Occipital lobe (tissue), 3 donors: ENCODE data around the gene TRMT6. TPM values are rescaled to one million over a fixed set of nuclear protein-coding genes. Genes with fewer than 3 reads are reported as not detected.

Experiments
- DNase-seq: peaks from one replicate; lab custom pipeline; 2025; lab: John Stamatoyannopoulos, UW
- small RNA-seq: library from RNA; depleted of rRNA; stranded (forward); fragments of <200 nt; gene quantifications from one replicate; pipeline ENCODE3, GENCODE V24; 2014
- total RNA-seq: library from RNA; depleted of rRNA; stranded (reverse); fragments of >200 nt; gene quantifications from one replicate; pipeline ENCODE4 v1.2.3, GENCODE V29; 2014

TRMT6 gene
- total RNA-seq, 1 donor from 2014 or later = 5.8 TPM

DNA sequence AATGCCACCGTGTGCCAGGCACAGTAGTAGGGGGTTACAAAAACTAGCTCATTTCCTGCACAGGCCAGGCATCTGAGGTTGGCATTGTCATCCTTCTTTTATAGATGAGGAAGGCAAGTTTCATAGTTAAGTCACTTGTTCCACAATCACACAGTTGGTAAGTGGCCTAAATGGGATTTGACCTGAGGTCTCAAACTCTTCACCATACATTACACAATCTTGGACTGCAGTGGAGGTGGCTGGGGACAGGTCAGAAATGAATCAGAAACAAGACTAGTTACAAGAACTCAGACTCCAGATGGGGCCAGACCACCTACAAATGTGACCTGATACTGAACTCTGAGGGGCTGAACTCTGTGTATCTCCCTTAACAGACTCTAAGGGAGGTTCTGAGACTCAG lies 49.4 kb downstream of the TRMT6 start:
- DNase-seq = no peak

DNA sequence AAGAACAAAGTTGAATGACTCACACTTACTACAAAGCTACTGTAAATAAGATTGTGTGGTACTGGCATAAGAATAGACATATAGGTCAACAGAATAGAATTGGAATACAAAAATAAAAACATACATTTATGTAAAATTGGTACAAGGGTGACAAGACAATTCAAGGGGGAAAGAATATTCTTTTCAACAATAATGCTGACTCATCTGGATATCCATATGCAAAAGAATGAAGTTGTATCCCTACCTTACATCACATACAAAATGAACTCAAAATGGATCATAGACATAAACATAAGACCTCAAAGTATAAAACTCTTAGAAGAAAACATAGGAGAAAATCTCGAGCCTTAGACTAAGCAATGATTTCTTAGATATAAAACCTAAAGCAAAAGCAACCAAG lies 50.9 kb downstream of the TRMT6 start:
- no peak for DNase-seq

DNA sequence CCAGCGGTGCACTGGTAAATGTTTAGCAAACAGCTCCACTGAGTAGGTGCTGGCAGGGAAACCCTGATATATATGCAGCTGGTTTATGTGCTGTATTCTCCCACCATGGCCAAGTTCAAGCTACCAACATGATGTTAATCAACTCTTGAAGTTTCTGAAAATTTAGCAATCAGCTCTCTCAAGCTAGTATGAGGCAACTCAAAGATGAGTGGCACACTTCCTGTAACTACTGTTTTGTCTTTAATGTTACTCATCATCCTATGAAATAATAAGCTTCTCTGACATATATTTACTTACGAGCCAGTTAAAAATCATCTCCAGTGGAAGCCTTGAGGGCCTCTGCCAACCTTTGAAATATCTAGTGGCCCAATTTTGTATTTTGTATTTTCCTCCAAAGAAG lies 54.7 kb downstream of the TRMT6 start:
- DNase-seq = no peak

DNA sequence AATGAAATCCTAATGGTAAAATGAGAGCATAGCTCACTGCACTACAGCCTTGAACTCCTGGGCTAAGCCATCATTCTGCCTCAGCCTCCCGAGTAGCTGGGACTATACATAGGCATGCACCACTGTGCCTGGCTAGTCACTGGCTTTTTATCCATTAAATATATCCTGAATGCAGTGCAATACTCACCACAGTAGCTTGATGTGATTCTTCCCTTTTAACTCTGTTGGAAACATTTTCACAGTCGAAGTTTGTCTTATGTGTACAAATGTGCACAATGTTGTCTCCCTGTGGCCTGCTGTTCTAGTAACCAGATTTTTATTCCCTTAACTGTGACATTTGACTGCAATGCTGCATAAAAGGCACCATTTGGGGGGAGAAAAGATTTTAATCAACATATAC lies 56.7 kb downstream of the TRMT6 start:
- DNase-seq = no peak

DNA sequence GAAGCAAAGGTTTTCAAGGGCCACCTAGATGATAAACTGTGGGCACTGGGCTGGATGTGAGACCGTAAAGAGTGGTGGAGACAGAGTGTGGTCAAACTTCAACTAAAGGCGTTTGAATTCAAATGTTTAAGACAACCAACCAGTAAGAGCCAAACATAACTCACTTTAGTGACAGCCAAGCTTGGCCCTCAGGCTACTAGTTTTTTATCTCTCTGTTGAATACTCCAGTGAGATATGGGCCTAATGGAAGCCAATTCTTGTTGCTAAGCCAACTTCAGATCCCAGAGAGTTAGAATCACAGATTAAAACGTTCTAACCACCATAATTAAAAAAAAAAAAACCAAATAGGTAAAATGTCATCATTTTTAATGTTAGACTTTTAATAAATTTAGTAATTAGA lies 57.3 kb downstream of the TRMT6 start:
- DNase-seq = no peak

DNA sequence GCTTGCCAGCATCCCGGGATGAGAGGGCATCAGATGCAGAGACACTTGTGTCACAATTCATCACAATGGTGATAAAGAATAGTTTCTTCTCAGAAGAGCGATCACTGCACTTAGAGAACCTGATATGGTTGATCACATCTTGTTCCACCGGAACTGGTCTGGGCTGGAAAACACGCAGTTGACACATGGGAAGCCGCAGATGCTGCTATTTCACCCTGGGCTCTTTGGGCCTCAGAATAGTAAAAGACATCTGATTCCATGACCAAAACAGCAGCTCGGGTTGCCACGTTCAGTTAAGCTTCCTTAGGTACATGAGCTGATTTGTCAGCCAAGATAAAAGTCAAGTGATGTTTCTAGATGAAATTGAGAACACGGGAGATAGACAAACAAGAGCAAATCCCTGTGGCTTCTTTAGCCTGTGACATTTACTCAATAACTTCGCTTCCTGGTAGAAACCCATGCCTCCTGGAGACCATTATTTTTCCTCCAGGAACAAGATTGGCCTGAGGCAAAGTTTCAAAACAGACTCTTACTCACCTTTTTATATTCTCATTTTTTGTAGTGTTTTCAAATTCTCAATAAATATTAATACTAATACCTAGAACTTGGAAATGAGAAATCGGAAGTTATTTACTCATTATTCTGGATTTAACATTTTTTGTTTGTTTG lies 59.4 kb downstream of the TRMT6 start:
- DNase-seq = no peak

DNA sequence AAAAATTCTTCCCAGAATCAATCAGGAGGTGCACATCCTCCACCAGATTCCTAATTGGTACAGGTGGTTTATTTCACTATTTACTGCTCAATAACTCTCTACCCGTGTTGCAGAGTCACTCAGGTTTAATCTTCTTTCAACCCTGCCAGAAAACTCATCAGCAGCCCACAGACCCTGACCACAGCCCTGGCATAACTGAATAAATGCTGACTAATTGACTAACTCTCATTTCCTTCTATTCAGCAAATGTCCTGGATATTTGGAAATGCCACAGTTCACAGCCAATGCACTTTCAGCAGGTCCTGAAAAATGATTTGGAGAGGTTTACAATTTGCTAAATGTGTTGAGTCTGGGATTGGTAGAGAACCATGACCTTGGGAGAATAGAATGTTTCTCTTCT lies 62.3 kb downstream of the TRMT6 start:
- DNase-seq = no peak

DNA sequence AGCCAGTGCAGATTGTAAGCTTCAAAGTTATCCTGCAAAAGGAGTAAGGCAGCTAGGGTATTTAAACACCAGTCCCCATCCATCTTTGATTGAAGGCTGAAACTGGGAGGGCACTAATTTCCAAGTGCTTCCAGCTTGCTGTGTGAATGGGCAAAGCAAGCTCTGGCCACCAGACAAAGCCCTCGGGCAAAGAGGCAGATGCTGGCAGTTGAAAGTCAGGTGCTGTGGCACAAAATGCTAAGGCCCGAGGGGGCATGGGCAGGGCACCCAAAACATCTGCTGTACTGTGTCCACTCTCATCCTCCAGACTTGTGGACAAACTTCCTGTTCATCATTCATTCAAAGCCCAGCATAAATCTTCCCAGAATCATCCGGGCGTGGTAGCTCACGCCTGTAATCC lies 62.9 kb downstream of the TRMT6 start:
- DNase-seq = no peak

Small RNA genes within 50 kb of the gene (small RNA-seq; reads per million reads assigned to genes)
- gene RF00019 = not detected
- gene RNU1-55P = 0.12 reads per million

Other genes with a start within 250 kb of the TRMT6 start
- gene SHLD1, start 200.1 kb downstream of the TRMT6 start, total RNA-seq = 6.2 TPM
- gene CHGB, start 39.0 kb downstream of the TRMT6 start, total RNA-seq = 28.5 TPM
- 4.5 TPM for gene MCM8, start 119 bp upstream of the TRMT6 start, total RNA-seq
- gene CRLS1, start 55.6 kb upstream of the TRMT6 start, total RNA-seq = 49.4 TPM
- not detected for gene LRRN4, start 103.5 kb upstream of the TRMT6 start, total RNA-seq
- gene FERMT1, start 172.5 kb upstream of the TRMT6 start, total RNA-seq = 1.4 TPM